HG02642 (cell line): ENCODE measurements around the gene CDR2L.
"Not testable (repeated sequence)": the region's sequence is repeated elsewhere in the genome, so short reads cannot be mapped to it uniquely, and the experiment has no call there.

ENCODE experiments used
- ATAC-seq: cut with Tn5 transposase; IDR thresholded peaks from one replicate; pipeline ENCODE4 v1.9.1; 2021; ENCODE audit warnings: mild to moderate bottlenecking; ENCODE audit not compliant: unreplicated experiment, poor library complexity

Gene CDR2L

GRCh38 chr17:75034236-75034908, 46.9 kb downstream of the CDR2L start:
- peak; percentile 64 for ATAC-seq

- ATAC-seq, result no peak
Observed at GRCh38 chr17:75036643-75037268, 49.3 kb downstream of the CDR2L start.

- no peak for ATAC-seq
Observed at GRCh38 chr17:75039238-75039637, 51.8 kb downstream of the CDR2L start.

GRCh38 chr17:75041656-75042280, 54.3 kb downstream of the CDR2L start:
- ATAC-seq, result no peak

- ATAC-seq, result not testable (repeated sequence)
Observed at GRCh38 chr17:75043789-75044188, 56.4 kb downstream of the CDR2L start.

- ATAC-seq, result no peak
Observed at GRCh38 chr17:75044716-75045115, 57.3 kb downstream of the CDR2L start.

- ATAC-seq, result not testable (repeated sequence)
Observed at GRCh38 chr17:75045946-75046406, 58.5 kb downstream of the CDR2L start.

- peak; percentile 95 for ATAC-seq
Observed at GRCh38 chr17:75046407-75047289, 59.2 kb downstream of the CDR2L start, which contains the start of the genes ATP5PD and KCTD2. ATP5PD (minus strand) TSS chr17:75046969; CDS start chr17:75042650, 4,319 bp downstream. KCTD2 (plus strand) TSS chr17:75047225; CDS start chr17:75047251, 26 bp downstream.

- peak; percentile 14 for ATAC-seq
Observed at GRCh38 chr17:75047398-75048098, 60.1 kb downstream of the CDR2L start.

- ATAC-seq, result no peak
Observed at GRCh38 chr17:75048249-75048878, 60.9 kb downstream of the CDR2L start.

GRCh38 chr17:75049057-75049456, 61.6 kb downstream of the CDR2L start:
- no peak for ATAC-seq

- no peak for ATAC-seq
Observed at GRCh38 chr17:75049706-75050105, 62.3 kb downstream of the CDR2L start.

- ATAC-seq, result no peak
Observed at GRCh38 chr17:75051941-75052340, 64.5 kb downstream of the CDR2L start.
